ENCODE data around the gene KIF14.

DNA sequence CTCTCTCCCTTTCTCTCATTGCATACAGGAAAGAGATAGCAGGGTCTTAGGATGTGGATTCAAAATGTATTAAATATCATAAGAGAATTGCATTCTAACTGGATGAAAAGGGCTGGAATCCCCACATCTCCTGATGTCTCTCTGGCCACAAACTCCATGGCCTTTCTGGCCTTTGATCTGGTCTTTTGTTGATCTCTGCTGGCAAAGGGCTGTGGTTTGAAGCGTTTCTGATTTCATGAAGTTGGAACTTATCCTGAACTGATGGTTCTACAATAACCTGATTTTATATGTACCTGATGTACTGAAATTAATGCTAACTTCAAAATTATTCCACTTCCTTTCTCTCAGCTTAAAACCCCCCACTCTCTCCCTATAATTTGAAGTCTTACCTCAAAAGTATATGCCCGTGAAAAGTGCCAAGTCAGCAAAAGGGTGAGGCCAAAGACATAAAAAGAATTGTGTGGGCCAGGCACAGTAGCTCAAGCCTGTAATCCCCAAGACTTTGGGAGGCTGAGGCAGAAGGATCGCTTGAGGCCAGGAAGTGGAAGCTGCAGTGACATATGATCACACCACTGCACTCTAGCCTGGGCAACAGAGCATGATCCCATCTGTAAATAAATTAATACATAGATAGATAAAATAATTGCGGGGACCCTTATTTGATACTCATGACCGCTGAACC lies 6.4 kb upstream of the KIF14 start:
- no peak for TF ChIP-seq RAD21 (IDR thresholded peaks at IDR 0.05; ENCODE audit: low read depth)
- TF ChIP-seq CEBPB (IDR thresholded peaks at IDR 0.05) = no peak
- no peak for TF ChIP-seq CREB1 (IDR thresholded peaks at IDR 0.05; ENCODE audit: low read depth)
- no peak for TF ChIP-seq TAF1 (IDR thresholded peaks at IDR 0.05; ENCODE audit: low read depth)
- TF ChIP-seq EGR1 (IDR thresholded peaks at IDR 0.05) = no peak
- TF ChIP-seq, protein P1, sequence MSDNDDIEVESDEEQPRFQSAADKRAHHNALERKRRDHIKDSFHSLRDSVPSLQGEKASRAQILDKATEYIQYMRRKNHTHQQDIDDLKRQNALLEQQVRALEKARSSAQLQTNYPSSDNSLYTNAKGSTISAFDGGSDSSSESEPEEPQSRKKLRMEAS (IDR thresholded peaks at IDR 0.05) = no peak
- TF ChIP-seq EP300 (IDR thresholded peaks at IDR 0.05; ENCODE audit: borderline replicate concordance) = no peak
- TF ChIP-seq TCF12 (IDR thresholded peaks at IDR 0.05; ENCODE audit: low read depth) = no peak
- TF ChIP-seq YY1 (IDR thresholded peaks at IDR 0.05; ENCODE audit: low read depth) = no peak
- TF ChIP-seq TEAD4 (IDR thresholded peaks at IDR 0.05) = no peak
- TF ChIP-seq FOXM1 (IDR thresholded peaks at IDR 0.05; ENCODE audit: borderline replicate concordance, low read depth) = no peak
- TF ChIP-seq, protein P2, sequence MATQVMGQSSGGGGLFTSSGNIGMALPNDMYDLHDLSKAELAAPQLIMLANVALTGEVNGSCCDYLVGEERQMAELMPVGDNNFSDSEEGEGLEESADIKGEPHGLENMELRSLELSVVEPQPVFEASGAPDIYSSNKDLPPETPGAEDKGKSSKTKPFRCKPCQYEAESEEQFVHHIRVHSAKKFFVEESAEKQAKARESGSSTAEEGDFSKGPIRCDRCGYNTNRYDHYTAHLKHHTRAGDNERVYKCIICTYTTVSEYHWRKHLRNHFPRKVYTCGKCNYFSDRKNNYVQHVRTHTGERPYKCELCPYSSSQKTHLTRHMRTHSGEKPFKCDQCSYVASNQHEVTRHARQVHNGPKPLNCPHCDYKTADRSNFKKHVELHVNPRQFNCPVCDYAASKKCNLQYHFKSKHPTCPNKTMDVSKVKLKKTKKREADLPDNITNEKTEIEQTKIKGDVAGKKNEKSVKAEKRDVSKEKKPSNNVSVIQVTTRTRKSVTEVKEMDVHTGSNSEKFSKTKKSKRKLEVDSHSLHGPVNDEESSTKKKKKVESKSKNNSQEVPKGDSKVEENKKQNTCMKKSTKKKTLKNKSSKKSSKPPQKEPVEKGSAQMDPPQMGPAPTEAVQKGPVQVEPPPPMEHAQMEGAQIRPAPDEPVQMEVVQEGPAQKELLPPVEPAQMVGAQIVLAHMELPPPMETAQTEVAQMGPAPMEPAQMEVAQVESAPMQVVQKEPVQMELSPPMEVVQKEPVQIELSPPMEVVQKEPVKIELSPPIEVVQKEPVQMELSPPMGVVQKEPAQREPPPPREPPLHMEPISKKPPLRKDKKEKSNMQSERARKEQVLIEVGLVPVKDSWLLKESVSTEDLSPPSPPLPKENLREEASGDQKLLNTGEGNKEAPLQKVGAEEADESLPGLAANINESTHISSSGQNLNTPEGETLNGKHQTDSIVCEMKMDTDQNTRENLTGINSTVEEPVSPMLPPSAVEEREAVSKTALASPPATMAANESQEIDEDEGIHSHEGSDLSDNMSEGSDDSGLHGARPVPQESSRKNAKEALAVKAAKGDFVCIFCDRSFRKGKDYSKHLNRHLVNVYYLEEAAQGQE (IDR thresholded peaks at IDR 0.05; ENCODE audit: low read depth) = no peak
- TF ChIP-seq, protein P3, sequence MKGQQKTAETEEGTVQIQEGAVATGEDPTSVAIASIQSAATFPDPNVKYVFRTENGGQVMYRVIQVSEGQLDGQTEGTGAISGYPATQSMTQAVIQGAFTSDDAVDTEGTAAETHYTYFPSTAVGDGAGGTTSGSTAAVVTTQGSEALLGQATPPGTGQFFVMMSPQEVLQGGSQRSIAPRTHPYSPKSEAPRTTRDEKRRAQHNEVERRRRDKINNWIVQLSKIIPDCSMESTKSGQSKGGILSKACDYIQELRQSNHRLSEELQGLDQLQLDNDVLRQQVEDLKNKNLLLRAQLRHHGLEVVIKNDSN (IDR thresholded peaks at IDR 0.05) = no peak

All from Ishikawa (cell line).